HepG2 (cell line): ENCODE results near the gene CPVL. TPM values are rescaled to one million over a fixed set of nuclear protein-coding genes. Genes with fewer than 3 reads are reported as not detected.
A peak's percentile ranks its signal among the peaks of the same experiment; 100 is the strongest.

Experiments
- ARNT ChIP-seq: fragments of 450-650 bp; IDR thresholded peaks from 2 replicates; pipeline ENCODE4 v1.6.1; 2017
- CBX2 ChIP-seq, 2 experiments: fragments of 200-600 bp in 1 of 2; sonication (generic); formaldehyde crosslinking in 1 of 2; IDR thresholded peaks; 2 replicates each; pipeline versions ENCODE4 v1.7.0 to v1.8.1; 2018 to 2022; ENCODE audit warnings: low read depth in 2 of 2, low read length in 1 of 2, mild to moderate bottlenecking in 1 of 2, missing genetic modification reagents in 1 of 2
- DZIP1 ChIP-seq: sonication (generic); formaldehyde crosslinking; IDR thresholded peaks from 2 replicates; pipeline ENCODE4 v1.5.0; 2020; ENCODE audit warnings: mild to moderate bottlenecking, missing genetic modification reagents
- FOXC1 ChIP-seq: sonication (generic); formaldehyde crosslinking; IDR thresholded peaks from 2 replicates; pipeline ENCODE4 v1.8.0; 2022; ENCODE audit warnings: mild to moderate bottlenecking, missing genetic modification reagents, borderline replicate concordance
- HIVEP1 ChIP-seq: sonication (generic); formaldehyde crosslinking; IDR thresholded peaks from 2 replicates; pipeline ENCODE4 v1.4.0; 2020; ENCODE audit warnings: mild to moderate bottlenecking, missing genetic modification reagents
- HNRNPUL1 ChIP-seq: fragments of 200-400 bp; formaldehyde crosslinking; IDR thresholded peaks from 2 replicates; pipeline ENCODE4 v1.6.1; 2017; ENCODE audit warnings: low read depth, mild to moderate bottlenecking, low read length, moderate library complexity
- KLF12 ChIP-seq: sonication (generic); formaldehyde crosslinking; IDR thresholded peaks from 2 replicates; pipeline ENCODE4 v1.4.0; 2020; ENCODE audit warnings: missing genetic modification reagents, borderline replicate concordance
- MED13 ChIP-seq: sonication (generic); formaldehyde crosslinking; IDR thresholded peaks from 2 replicates; pipeline ENCODE4 v1.5.0; 2020; ENCODE audit warnings: missing genetic modification reagents
- MLX ChIP-seq: IDR thresholded peaks from 2 replicates; pipeline ENCODE4 v1.6.1; 2016
- MTA3 ChIP-seq: sonication (generic); formaldehyde crosslinking; IDR thresholded peaks from 2 replicates; pipeline ENCODE4 v1.4.0; 2020; ENCODE audit warnings: missing genetic modification reagents
- MXI1 ChIP-seq: IDR thresholded peaks from 3 replicates; pipeline ENCODE4 v1.6.1; 2012; ENCODE audit warnings: low read depth, low read length, inconsistent platforms, borderline replicate concordance
- NR2F1 ChIP-seq, 2 experiments: fragments of 450-650 bp in 1 of 2; formaldehyde crosslinking in 1 of 2; IDR thresholded peaks; 2 replicates each; pipeline versions ENCODE4 v1.5.0 to v1.6.1; 2016 to 2020; ENCODE audit warnings: mild to moderate bottlenecking in 1 of 2, missing compliant biosample characterization in 1 of 2, missing genetic modification reagents in 1 of 2, moderate library complexity in 1 of 2
- PHF20 ChIP-seq: sonication (generic); formaldehyde crosslinking; IDR thresholded peaks from 2 replicates; pipeline ENCODE4 v1.5.0; 2020; ENCODE audit warnings: mild to moderate bottlenecking, missing genetic modification reagents
- PRDM15 ChIP-seq: sonication (generic); formaldehyde crosslinking; IDR thresholded peaks from 2 replicates; pipeline ENCODE4 v1.4.0; 2020; ENCODE audit warnings: missing genetic modification reagents
- SNAPC5 ChIP-seq: sonication (generic); formaldehyde crosslinking; IDR thresholded peaks from 2 replicates; pipeline ENCODE4 v1.8.1; 2023; ENCODE audit warnings: mild to moderate bottlenecking, missing genetic modification reagents, borderline replicate concordance
- ZFY ChIP-seq: sonication (generic); formaldehyde crosslinking; IDR thresholded peaks from 2 replicates; pipeline ENCODE4 v1.4.0; 2020; ENCODE audit warnings: missing genetic modification reagents
- ZIK1 ChIP-seq: sonication (generic); formaldehyde crosslinking; IDR thresholded peaks from 2 replicates; pipeline ENCODE4 v1.5.0; 2020; ENCODE audit warnings: mild to moderate bottlenecking, low read depth, missing genetic modification reagents, borderline replicate concordance
- ZMAT5 ChIP-seq: sonication (generic); formaldehyde crosslinking; IDR thresholded peaks from 2 replicates; pipeline ENCODE4 v1.5.0; 2020; ENCODE audit warnings: mild to moderate bottlenecking, low read depth, missing genetic modification reagents, borderline replicate concordance
- ZNF20 ChIP-seq: sonication (generic); formaldehyde crosslinking; IDR thresholded peaks from 2 replicates; pipeline ENCODE4 v1.4.0; 2020; ENCODE audit warnings: mild to moderate bottlenecking, moderate library complexity, missing genetic modification reagents
- ZNF234 ChIP-seq: sonication (generic); formaldehyde crosslinking; conservative IDR thresholded peaks from 2 replicates; pipeline ENCODE4 v1.5.1; 2020; ENCODE audit warnings: mild to moderate bottlenecking, missing genetic modification reagents
- ZNF251 ChIP-seq: sonication (generic); formaldehyde crosslinking; IDR thresholded peaks from 2 replicates; pipeline ENCODE4 v1.9.0; 2021; ENCODE audit warnings: mild to moderate bottlenecking, missing genetic modification reagents
- ZNF558 ChIP-seq: sonication (generic); formaldehyde crosslinking; IDR thresholded peaks from 2 replicates; pipeline ENCODE4 v1.9.0; 2022; ENCODE audit warnings: mild to moderate bottlenecking, missing genetic modification reagents, borderline replicate concordance
- polyA plus RNA-seq, 8 experiments: library from polyadenylated mRNA; depleted of rRNA in 3 of 8; stranded (reverse) in 7 of 8; unstranded in 1 of 8; fragments of >200 nt; fragmentation: Illumina TruSeq in 4 of 8; extraction: Trizol in 4 of 8; gene quantifications; 2 replicates each; pipeline versions ENCODE4 v1.2.1 to v1.2.3, GENCODE V29; 2011 to 2016; ENCODE audit warnings: low read depth in 4 of 8, missing spikeins in 1 of 8, mixed read lengths in 1 of 8; ENCODE audit not compliant: insufficient read depth in 1 of 8
- total RNA-seq, 5 experiments: library from RNA; depleted of rRNA; stranded (reverse); fragments of >200 nt; fragmentation: Illumina TruSeq; extraction: Trizol; gene quantifications; 2 replicates each; pipeline ENCODE4 v1.2.3, GENCODE V29; 2016; ENCODE audit warnings: low read depth in 1 of 5

Gene CPVL
- total and polyA plus RNA-seq, 2 of the 13 experiments (the other 11 are each of a cell fraction or from before 2014, with no cell fraction given), result 59.2 to 294 TPM

GRCh38 chr7:29190349-29191045 is 44.2 kb upstream of the CPVL start (continued):
- TF ChIP-seq DZIP1 (no peak), SNAPC5 (CRISPR knock-in tag) (no peak), PHF20 (CRISPR knock-in tag) (no peak), ZNF20 (no peak), MTA3 (CRISPR knock-in tag) (no peak), ZNF234 (CRISPR knock-in tag) (no peak), NR2F1 (CRISPR knock-in tag; IDR thresholded peaks at IDR 0.05) (peak in 1 of 2 experiments; percentile 29; a peak in 1 of 4 replicates), ARNT (no peak), ZFY (CRISPR knock-in tag) (no peak), ZNF558 (CRISPR knock-in tag) (peak; percentile 70; the same call in 1 of the 2 replicates), KLF12 (CRISPR knock-in tag) (no peak), MLX (CRISPR knock-in tag) (peak; percentile 51; the same call in 1 of the 2 replicates), HNRNPUL1 (no peak), PRDM15 (CRISPR knock-in tag) (no peak), FOXC1 (no peak), ZIK1 (CRISPR knock-in tag) (no peak), HIVEP1 (CRISPR knock-in tag) (no peak), ZNF251 (no peak), CBX2 (IDR thresholded peaks at IDR 0.05; ENCODE audit: low read depth, low read length) (no peak), CBX2 (CRISPR knock-in tag; IDR thresholded peaks at IDR 0.05; ENCODE audit: low read depth) (no peak), MED13 (CRISPR knock-in tag) (no peak), ZMAT5 (CRISPR knock-in tag) (no peak), MXI1 (peak; percentile 61; the same call in 1 of the 3 replicates)
